ENCODE measurements around the gene FOXP3.
"Not testable (repeated sequence)": the region's sequence is repeated elsewhere in the genome, so short reads cannot be mapped to it uniquely, and the experiment has no call there.

The FOXP3 gene, protein sequence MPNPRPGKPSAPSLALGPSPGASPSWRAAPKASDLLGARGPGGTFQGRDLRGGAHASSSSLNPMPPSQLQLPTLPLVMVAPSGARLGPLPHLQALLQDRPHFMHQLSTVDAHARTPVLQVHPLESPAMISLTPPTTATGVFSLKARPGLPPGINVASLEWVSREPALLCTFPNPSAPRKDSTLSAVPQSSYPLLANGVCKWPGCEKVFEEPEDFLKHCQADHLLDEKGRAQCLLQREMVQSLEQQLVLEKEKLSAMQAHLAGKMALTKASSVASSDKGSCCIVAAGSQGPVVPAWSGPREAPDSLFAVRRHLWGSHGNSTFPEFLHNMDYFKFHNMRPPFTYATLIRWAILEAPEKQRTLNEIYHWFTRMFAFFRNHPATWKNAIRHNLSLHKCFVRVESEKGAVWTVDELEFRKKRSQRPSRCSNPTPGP

DNA sequence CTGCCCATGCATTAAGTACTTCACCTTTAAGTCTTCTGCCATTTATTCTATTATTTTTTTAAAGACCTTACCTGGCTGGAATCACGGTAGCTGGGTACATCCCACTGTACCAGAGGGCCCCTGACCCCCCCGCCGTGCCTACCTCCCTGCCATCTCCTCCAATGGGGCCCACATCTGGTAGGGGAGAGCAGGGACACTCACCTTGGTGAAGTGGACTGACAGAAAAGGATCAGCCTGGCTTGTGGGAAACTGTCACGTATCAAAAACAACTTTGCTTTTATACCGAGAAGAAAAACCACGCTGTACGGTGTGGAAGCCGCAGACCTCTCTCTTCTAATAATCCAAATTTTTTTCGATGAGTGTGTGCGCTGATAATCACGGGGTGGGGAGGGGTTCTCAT lies at the start of gene FOXP3:
Gene FOXP3, minus strand, starts transcription at position 251 of the 400 bp plus-strand sequence. CDS start 6,205 bp downstream, outside the sequence.
- DNase-seq (ENCODE audit: low spot score): no peak

DNA sequence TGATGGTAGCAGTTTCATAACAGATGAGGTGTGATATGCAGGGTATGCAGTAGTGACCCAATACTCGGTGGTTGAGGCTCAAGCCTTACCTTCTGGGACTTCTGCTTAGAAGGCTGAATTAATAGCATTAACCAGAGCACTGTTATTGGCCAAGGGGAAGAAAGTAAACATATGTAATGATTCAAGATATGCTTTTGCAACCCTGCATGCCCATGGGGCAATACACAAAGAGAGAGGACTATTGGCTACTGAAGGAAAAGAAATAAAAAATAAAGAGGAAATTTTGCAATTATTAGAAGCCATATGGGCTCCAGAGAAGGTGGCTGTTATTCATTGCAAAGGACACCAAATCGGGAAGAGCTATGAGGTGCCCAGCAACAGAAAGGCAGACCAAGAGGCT lies 47.7 kb upstream of the FOXP3 start:
- no peak for DNase-seq (ENCODE audit: low spot score)

DNA sequence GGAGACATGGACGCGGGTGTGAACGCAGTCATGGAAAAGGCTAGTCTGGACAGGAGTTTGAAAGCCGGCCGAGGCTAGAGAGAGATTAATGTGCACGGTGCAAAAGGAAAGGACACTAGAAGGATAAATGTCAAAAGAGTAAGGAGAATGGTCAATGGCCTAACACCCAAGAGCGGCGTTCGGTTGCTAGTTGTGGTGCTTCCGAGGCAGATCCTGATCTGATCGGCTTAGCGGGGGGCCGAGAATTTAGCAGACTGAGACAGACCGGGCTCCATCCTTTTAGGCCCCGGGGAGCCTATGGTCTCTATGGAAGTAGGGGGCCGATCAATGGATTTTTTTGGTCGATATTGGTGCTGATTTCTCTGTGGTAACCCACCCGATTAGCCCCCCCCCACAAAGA lies 45.9 kb upstream of the FOXP3 start:
- no peak for DNase-seq (ENCODE audit: low spot score)

DNA sequence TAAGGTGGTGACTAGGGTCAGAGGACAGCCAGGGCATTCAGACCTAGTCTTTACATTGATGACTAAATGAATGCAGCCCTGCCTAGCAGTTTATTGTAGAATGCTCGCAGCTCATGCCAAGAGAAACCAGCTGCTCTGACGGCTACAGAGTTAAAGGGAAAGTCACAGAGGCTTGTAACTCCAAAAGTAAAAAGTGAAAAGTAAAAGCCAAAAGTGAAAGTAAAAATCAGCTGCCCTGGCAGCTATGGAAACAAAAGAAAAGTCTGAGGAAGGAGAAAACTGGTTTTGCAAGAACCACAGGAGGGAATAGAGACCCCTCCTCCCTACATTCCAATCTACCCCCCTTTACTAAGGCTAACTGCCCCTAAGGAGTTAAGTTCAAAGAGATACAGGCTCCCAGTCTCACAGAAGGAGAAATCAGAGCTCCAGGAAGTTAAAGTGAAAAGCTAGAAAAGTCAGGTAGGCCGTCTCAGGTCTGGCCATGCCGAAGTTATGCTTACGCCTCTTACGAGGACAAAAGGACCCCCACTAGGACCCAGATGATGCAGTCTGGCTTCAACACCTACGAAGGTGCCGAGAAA lies 45.0 kb upstream of the FOXP3 start:
- no peak for DNase-seq (ENCODE audit: low spot score)

DNA sequence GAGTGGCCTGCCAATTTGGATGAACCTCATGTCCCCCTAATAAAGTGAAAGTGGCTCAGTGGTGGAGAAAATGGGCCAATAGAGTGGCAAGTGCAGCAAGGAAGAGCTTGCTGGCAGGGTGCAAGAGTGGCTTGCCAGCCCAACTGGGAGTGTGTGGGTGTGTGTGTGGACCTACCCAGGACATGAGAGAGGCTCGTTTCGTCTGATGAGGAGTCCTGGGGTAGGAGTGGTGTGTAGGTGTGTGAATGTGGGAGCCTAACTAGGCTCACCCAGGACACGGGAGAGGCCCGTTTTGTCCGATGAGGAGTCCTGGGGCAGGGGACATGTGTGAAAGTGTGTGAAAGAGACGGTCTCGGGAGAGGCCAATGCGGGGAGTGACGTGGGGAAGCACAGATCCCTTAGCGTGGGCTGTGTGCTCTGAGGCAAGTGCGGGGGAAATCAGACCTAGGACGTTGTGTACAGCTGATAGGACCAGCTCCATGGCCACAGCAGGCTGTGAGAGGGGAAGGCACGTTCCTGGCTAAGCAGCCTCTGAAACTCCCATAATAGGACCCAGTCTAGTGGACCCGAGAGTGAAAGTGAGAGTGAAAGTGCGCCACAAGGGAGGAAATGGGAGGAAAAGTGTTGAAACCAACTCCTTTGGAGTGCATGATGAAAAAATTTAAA lies 44.2 kb upstream of the FOXP3 start:
- DNase-seq (ENCODE audit: low spot score): no peak

DNA sequence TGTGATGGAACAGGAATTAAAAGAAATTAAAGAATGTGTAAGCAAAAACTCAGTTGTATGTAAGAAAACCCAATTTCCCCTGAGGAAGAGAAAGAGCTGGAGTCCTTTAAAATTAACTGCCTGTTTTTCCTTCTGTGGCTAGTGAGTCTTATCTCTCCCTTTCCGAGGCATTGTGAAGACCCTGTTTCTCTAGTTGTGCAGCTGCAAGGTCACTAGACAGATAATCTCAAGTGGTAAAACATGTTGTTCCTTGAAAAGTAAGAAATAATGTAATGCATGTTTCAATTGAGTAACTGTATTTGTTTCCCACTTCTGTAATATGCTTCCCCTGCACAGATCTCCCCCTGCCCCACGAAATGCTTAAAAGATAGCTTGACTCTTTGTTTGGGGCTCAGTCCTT lies 43.3 kb upstream of the FOXP3 start:
- DNase-seq (ENCODE audit: low spot score): not testable (repeated sequence)

DNA sequence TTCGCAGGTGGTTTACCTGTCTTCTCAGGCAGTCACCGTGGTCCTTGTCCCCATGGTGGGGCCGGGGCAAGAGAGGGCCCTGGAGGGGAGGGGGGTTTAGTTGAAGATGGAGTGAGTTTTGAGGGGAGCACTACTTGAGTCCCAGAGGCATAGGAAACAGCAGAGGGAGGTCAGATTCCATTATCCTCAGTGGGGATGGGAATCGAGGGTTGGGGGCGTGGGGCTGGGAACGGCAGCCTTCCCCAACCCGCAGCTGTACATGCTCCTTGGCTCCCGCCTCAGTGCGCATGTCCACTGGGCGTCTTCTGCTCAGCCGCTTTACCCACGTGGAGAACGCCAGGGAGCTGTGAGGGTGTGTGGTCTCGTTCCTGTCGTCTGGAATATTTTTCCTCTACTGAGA lies 38.8 kb upstream of the FOXP3 start, which contains the start of gene GAGE10:
Gene GAGE10, plus strand, starts transcription at position 301 of the 400 bp plus-strand sequence. CDS start 1,214 bp downstream, outside the sequence.
- DNase-seq (ENCODE audit: low spot score): no peak

DNA sequence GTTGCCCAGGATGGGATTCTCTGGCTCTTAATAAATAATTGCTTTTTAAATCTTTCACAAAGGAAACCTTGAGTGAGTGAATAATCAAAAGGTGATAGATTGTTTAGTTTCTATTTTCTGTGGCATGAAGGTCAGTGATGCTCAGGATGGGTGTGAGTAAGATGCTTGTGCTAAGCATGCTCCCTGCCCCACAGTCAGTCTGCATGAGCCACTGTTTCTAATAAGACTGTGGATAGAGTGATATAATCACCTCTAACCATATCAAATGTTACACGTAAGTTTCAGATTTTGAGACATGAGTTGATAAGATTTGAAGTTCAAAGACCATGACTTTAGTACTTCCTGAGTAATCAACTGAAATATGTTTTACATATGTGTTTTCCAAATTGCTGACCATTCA lies 36.2 kb upstream of the FOXP3 start:
- DNase-seq (ENCODE audit: low spot score): no peak

DNA sequence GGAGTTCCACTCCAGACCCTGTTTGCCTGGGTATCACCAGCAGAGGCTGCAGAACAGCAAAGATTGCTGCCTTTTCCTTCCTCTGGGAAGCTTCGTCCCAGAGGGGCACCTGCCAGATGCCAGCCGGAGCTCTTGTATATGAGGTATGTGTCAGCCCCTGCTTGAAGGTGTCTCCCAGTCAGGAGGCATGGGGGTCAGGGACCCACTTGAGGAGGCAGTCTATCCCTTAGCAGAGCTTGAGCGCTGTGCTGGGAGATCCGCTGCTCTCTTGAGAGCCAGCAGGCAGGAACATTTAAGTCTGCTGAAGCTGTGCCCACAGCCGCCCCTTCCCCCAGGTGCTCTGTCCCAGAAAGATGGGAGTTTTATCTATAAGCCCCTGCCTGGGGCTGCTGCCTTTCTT lies 34.8 kb upstream of the FOXP3 start:
- not testable (repeated sequence) for DNase-seq (ENCODE audit: low spot score)

DNA sequence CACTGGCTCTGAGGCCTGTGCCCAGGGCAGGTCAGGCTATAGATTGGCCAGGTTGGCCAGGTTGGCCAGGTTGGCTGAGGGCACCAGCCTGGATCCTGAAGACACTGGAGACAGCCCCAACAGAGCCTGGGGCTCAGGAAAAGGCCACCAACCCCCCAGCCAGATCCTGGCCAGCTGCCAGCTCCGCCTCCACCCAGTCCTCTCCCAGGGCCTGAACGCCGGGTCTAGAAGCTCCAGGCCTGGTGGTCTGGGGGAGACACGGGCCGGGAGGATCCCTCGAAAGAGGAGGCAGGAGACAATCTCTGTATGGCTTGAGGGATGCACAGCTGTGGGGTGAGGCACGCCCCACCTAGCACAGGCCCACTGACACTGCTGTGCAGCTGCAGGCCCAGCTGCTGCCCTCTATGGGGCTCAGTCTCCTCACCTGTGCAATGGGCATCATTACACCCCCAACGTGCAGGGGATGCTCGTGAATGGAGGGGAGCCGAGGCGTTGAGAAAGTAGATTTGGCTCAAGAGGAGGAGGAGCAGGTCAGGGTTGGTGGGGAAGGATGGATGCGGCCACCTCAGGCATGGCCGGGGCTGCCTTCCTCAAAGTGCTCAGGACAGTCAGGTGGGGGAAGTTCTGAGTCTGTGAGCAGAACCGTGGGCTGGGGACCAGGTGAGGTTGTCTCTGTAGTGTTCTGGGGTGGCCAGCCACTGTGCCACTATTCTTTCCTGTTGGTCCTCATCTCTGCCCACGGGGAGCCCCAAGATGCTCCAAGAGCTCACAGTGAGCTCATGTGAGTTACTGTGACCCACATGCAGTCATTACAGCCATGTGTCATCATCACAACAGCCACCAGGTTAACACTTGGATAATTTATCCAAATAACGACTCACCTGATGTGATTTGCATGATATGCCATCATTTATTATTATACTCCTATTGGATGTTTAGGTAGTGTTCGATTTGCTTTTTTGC lies 28.2 kb upstream of the FOXP3 start:
- no peak for DNase-seq (ENCODE audit: low spot score)

DNA sequence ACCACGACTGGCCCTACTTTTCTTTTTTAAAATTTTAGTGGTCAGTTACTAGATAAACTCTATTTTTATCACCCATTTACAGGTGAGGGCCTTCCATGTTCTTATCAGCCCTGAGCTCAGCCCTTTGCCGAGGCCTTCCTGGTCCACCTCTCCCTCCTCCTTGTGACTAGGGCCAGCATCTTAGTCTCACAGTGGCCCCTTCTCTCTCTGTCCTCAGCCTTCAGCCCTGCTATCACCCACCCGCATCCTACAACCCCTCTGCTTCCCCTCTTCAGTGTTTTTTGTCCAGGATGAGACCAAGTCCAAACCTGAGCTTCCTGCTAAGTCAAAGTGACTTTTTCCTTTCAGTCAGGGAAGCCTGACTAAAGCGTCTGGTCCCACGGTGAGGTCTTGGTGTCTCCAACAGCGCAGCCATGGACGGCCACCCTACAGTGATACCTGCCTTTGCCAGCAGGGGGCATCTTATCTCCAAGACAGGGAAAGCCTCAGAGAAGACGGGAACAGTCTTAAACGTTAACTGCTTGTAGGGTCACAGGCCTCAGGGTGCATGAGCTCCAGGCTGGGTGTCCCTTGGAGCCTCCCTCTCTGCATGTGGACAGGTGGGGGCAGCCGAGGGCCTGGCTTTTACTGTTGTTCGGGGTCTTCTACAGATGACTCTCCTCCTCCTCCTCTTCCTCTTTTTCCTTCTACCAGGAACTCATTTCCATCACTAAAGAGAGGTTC lies 27.3 kb upstream of the FOXP3 start:
- peak; percentile 70 for DNase-seq (ENCODE audit: low spot score)

DNA sequence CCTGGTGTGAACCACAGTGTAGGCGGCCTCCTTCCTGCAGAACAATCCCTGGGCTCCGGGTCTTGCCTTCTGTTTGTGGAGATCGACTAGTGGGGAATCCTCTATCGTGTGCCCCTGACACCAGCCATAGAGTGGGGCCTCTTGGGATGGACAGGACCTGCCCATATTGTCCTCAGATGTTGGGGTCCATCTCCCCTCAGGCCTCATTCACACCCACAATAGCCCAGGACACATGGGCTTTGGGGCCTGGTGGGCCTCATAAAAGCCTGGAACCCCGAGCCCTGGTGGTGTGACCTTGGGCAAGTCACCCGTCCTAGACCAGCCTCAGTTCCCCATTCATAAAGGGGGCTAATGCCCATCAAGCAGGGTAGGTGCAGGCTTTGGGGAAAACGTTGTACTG lies 25.7 kb upstream of the FOXP3 start:
- no peak for DNase-seq (ENCODE audit: low spot score)

DNA sequence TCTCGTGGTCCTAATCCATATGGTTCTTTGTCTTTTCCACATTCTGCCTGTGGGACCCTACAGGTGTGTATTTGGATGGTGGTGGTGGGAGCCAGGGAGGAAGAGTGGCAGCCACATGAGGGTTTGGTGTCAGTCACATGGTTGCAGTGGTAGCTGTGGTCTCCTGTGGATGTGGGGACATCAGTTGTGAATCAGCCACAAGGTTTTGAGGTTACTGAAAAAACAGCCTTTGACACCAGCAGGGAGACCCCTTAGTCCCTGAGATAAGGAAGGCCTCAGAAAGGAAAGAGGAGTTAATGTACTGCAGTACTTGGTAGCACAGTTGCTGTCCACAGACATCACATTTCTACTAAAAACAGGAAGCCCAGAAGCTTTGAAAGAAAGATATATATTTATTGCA lies 23.2 kb upstream of the FOXP3 start:
- DNase-seq (ENCODE audit: low spot score): no peak

DNA sequence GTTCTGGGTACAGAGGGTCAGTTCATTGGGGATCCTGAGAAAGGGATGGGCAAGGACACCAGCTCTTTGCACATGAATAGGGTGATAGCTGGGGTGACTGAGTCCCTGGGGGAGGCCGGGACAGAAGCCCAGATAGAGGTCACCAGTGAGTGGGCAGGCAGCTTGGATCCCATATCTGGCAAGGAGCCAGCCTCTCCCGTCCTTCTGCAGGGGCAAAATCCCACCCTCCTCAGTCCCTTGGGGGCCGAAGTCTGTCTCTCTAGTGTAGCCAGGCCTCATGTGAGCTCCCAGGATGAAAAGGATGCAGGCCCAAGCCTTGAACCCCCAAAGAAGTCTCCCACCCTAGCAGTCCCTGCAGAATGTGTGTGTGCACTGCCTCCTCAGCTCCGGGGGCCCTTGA lies 22.1 kb upstream of the FOXP3 start:
- no peak for DNase-seq (ENCODE audit: low spot score)

DNA sequence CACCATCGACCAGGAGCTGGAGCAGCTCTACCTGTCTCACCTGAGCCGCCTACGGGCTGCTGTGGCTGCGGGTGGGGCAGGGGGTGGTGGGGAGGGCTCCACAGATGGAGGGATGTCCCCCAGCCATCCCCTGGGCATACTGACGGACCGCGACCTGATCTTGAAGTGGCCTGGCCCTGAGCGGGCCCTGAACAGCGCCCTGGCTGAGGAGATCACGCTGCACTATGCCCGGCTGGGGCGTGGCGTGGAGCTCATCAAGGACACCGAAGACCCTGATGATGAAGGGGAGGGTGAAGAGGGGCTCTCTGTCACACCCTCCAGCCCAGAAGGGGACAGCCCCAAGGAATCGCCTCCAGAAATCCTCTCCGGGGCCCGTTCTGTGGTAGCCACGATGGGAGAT lies 21.6 kb upstream of the FOXP3 start:
- DNase-seq (ENCODE audit: low spot score): no peak

DNA sequence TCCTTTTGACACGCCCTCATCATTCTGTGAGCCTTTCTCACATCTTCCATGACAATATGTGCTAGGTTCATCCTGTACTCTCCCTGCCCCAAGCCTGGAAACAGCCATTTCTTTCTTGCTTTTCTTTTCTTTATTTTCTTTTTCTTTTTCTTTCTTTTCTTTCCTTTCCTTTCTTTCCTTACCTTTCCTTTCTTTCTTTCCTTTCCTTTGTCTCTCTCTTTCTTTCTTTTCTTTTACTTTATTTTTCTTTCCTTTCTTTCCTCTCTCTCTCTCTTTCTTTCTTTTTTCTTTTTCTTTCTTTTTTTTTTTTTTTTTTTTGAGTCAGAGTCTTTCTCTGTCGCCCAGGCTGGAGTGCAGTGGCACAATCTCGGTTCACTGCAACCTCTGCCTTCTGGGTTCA lies 19.7 kb upstream of the FOXP3 start:
- DNase-seq (ENCODE audit: low spot score): no peak

DNA sequence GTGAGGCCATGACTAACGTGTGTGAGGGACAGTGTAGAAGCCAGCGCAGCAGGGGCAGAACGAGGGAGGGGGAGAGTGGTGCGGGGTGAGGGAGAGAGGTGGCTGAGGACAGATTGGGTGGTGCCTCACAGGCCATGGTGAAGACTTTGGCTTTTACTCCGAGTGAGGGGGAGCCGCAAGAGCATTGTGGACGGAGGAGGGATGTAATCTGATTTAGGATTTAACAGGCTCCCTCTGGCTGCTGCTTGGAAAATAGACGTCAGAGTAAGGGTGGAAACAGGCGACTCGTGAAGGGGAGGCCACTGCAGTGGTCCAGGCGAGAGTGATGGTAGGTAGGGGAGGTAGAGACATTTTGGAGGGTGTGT lies 18.1 kb upstream of the FOXP3 start:
- DNase-seq (ENCODE audit: low spot score): no peak

DNA sequence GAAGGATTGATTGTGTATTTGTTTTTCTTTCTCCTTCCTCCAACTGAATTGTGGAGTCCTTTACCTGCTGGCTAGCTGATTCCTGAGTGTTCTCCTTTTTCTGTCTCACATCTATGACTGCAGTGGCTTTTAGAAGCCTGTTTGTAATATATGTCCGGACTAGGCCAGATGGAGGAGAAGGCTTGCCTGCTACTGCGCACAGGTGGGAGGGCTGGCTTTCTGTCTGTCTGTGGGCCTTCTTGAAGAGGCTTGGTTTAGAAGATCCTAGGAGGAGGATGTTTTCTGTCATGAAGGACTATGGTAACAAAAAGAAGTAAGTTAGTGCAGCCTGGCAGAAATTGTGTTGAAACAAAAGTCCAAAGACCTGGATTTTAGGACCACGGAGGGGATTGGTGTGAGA lies 13.6 kb upstream of the FOXP3 start:
- DNase-seq (ENCODE audit: low spot score): no peak

DNA sequence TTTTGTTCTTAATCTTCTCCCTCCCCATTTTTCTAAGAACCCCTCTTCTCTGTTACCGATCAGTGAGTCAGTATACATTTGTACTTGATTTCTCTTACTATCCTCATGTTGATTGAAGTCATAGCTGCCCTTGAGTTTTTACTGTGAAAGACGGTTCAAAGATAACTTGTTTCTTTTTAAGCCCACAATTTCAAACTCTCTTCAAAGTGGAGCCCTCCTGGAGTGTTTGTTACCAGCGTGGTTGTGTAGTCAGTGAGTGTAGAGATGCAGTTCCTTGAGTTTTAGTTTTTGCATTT lies 13.0 kb upstream of the FOXP3 start:
- no peak for DNase-seq (ENCODE audit: low spot score)

DNA sequence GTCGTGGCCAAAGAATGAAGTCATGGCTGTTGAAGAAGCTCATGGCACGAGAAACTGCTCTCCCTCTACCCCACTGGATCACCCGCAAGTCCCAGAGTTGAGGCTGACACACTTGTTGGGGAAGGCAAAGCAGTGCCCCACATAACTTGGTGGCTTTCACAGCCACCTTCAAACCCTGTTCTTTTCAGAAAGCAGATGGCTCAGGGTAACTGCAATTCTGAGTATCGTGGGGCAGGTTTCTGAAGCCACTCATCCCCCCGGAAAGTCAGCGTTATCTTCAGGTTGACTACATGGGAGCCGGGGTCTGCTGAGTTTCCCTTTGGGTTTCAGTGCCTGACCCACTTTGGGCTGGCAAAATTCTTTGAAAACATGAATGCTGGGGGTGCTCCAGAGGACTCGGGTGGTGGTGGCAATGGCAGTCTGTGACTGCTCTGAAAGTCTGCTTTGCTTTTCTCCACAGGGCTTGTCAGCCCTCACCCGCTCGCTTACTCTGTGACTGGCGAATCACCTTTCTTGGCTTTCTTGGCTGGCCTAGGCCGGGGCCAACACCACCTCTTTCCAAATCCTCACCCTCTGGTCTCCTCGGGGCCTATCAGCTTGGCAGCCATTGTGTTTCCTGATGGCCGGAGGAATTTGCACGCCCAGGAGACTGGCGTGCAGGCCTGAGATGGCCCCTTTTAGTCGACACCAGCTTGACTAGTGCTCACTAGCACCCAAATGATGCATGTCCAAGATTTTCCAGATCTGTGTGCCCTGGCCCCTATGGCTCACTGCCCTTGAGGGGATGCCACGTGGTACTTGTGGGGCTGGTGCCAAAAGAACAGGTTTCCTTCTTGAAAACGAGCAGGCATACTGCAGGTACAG lies 12.4 kb upstream of the FOXP3 start:
- peak; percentile 37 for DNase-seq (ENCODE audit: low spot score)

DNA sequence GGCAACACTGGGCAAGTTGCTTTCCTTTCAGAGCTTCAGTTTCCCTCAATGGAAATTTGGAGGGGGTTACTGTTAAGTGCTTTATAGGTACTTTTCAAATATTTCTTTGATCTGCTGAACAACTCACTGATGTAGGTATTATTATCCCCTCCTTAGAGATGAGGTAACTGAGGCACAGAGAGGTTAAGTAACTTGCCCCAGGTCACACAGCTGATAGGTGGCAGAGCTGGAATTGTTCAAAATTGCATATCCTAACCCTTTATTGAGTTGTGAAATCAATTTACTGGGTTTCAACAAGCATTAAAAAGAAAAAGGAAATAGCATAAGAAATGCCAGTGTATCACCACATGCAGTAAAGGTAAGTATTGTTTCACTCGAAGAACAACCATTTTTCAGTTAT lies 11.7 kb upstream of the FOXP3 start:
- no peak for DNase-seq (ENCODE audit: low spot score)

All from ecto neural progenitor cell (in vitro differentiated cells).